Medulla oblongata (tissue), 1 donor: ENCODE results near the gene EML2.
"Not testable (repeated sequence)": the region's sequence is repeated elsewhere in the genome, so short reads cannot be mapped to it uniquely, and the experiment has no call there.

Experiments used
- DNase-seq: peaks from one replicate; pipeline ENCODE4 v3.0.0-alpha.2; 2015; ENCODE audit errors: extremely low spot score

EML2 gene

DNA sequence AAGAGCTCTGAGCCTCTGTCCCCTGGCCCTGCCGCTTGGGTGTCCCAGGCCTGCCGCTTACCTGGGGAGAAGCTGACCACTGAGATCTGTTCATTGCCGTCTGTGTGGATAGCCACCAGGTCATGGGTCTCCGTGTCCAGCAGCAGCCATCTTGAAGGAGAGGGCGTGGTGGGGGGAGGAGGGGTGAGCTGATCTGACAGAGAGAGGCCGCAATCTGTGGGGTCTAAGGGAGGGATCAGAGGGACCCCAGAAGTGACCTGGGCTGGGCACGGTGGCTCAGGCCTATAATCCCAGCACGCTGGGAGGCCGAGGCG, 22.5 kb downstream of the EML2 start:
- no peak for DNase-seq

DNA sequence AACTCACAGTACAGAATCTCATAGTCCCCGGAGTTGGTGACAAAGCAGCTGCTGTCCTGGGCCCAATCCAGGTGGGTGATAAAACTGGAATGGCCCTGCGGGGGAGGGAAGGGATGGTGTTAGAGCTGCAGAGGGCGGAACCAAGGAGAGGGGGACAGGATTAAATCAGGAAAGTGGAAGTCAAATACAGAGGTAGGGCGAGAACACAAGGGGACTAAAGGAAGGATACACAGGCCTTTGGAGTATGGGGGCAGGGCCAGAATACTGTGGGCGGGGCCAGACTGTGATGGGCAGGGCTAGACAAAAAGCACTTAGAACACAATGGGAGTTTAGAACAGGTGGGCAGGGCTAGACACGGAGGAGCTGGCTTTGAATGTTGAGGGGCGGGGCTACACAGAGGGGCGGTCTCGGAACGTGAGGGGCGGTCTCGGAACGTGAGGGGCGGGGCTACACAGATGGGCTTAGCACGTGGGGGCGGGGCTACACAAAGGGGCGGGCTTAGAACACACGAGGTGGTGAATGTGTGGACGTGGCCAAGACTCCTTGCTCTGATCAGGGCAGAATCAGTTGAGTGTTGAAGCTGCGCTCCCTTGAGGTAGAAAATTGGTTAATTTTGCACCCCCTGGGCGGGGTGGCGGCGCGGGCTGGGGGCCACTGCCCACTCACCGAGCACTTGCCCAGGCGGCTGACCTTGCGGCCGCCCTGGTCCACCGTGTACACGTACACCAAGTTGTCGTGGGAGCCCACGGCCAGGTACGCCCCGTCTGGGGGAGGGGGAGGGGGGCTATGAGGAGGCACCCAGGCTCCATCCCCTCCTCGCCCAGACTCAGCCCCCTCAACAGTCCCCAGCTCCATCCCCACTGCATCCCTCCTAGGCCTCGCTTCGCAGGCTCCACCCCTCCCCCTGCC, 23.1 kb downstream of the EML2 start:
- no peak for DNase-seq

DNA sequence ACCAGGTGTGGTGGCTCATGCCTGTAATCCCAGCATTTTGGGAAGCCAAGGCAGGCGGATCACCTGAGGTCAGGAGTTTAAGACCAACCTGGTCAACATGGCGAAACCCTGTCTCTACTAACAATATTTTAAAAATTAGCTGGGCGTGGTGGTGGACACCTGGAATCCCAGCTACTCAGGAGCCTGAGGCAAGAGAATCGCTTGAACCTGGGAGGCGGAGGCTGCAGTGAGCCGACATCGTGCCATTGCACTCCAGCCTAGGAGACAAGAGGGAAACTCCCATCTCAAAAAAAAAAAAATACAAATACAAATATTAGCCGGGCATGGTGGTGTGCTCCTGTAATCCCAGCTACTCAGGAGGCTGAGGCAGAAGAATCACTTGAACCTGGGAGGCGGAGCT, 24.1 kb downstream of the EML2 start:
- DNase-seq = not testable (repeated sequence)

DNA sequence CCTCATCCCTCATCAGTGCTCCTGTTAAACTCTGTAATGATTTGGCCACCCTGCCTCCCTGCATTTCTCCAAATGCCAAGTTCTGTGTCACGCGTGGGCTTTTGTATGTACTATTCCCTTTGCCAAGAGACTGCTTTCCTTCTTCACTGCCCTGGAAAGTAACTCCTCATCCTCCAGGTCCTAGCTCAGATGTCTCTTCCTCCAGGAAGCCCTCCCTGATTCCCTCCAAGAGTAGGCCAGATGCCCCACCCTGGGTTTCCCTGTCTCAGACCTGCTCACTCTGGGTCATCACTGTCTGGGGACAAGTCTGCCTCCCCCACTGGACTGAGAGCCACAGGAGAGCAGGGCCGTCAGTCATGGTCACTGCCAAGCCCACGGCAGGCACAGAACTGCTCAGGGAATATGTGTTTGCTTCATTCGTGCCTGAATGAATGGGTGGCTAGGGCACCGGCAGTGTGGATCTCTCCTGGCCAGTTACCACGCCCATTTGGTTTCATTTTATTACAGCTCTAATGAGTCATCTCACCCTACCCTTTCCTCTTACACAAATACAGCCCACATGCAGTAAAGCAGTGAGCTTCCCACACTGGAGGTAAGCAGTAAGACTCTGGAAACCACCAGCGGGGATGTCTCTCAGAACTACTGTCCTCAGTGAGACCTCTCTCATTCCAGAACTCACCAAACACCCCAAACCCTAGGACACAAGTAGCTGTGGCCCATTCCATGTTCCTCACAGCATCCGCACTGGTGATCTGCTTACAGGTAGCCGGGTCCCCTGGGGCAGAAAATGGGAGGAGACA, 25.1 kb downstream of the EML2 start:
- DNase-seq = no peak

DNA sequence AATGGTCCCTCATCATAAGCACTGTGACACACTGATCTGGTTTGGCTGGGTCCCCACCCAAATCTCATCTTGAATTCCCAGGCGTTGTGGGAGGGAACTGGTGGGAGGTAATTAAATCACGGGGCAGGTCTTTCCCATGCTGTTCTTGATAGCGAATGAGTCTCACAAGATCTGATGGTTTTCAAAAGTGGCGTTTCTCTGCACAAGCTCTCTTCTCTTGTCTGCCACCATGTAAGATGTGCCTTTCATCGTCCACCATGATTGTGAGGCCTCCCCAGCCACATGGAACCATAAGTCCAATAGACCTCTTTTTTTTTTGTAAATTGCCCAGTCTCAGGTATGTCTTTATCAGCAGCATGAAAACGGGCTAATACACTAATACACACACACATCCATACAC, 30.2 kb downstream of the EML2 start:
- no peak for DNase-seq

DNA sequence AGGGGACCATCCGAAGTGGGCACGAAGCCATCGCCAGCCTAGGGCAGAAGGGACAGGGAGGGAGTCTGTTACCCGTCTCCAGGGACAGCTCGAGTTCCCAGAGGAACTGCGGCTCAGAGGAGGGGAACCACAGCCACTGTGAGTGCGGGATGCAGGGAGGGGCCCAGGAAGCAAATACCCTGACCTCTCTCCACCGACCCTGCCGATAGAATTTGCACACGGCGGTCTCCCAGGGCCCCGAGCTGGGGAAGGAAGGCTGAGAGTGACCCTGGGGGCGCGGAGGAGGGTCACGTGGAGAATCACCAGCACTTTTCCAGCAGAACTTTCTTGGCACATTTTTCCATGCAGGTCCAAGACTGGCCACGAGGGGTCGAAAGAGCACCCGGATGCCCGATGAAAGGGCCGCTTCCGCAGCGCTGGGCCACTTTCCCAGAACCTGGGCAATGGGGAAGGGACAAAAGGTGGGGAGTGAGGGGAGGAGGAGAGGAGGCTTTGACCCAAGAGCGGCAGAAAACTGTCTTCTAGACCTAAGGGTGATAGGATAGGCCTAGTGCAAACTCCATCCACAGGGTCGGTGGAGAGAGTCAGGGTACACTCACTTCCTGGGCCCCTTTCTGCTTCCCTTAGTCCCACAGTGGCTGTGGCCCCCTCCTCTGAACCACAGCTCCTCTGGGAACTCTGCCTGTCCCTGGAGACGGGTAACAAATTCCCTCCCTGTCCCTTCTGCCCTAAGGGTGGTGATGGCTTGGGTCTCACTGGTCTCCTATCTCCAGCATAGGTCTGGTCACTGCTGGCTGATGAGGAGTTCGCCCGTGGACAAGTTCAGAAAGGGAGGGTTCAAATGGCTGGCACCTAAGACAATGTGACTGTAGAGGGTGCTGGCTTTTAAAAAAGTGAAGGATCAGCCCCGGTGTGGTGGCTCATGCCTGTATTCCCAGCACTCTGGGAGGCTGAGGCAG, 31.8 kb downstream of the EML2 start:
- peak; percentile 84 for DNase-seq

DNA sequence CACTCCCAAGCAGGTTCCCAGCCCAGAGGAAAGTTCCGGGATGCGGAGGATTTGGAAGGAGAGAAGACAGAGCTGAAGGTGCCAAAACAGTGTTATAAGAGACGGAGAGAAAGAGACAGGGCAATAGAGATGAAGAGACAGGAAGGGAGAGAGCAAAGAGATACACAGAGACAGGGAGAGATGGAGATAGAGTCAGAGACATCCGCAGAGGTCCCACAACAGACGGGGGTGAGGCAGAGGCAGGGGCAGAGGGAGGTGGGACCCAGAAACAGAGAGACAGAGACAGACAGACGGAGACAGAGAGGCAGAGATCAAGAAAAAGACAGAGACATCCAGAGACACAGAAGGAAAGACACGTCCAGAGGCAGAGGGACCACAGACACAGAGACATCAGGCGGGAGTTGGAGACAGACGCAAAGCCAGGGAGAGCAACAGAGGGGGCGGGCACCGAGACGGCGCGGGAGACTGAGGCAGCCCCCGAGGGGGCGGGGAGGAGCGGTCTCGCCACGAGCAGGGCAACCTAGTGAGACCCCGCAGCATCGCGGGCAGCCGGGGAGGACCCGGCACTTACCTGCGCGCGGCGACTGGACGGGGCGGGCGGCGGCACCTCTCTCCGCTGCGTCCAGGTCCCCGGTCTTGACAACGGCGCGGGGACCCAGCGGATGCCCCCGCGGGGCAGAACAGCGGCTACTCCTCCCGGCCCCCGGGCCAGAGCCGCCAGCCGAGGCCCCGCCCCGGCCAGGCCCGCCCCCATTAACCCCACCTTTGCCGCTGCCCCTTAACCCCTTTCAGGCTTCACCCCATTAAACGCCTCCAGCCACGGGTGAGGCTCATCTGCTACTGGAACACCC, 37.4 kb downstream of the EML2 start, which contains the start of gene GPR4:
Gene GPR4, minus strand, starts transcription at position 689 of the 851 bp plus-strand sequence. CDS start 10,346 bp downstream, outside the sequence.
- DNase-seq = no peak

DNA sequence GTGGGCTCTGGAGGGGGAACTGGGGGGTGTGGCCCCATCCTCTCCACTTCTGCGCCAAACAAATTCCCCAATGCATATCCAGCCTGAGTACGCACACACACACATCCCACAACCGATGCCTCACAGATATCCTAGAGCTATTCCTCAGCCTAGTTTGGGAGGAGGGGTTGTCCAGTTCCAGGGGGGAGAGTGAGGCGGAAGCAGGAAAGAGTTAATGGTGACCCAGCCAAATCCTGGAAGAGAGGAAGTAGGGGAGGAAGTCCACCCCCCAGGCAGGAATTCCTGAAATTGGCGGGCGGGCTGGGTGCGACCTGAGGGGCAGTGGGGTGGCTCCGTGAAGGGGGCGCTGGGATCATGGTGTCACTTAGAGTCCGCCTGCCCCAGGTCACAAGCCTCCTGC, 38.1 kb downstream of the EML2 start:
- DNase-seq = no peak

DNA sequence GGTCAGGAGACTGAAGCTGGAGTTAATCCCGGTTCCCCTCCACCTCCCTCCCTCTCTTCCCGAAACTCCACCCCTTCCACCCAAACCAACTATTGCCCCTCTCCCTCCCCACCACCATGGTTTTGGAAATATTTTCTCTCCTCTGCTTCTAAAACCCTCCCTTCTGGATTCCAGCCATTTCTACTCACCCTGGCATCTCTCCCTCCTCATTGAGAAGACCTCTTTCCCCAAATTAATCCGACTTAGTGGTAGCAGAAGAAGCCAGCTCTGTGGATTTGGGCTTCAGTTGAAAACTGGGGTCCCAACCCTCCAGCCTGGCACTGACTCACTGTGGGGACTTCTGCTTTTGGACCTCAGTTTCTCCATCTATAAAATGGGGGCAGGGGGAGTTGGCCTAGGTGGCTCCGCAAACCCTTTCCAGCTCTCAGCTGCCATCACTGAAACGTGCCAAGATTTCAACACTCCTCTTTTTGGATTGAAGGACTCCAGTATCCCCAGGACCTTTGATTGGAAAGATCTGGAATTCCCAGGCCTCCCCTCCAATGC, 38.8 kb downstream of the EML2 start:
- no peak for DNase-seq

DNA sequence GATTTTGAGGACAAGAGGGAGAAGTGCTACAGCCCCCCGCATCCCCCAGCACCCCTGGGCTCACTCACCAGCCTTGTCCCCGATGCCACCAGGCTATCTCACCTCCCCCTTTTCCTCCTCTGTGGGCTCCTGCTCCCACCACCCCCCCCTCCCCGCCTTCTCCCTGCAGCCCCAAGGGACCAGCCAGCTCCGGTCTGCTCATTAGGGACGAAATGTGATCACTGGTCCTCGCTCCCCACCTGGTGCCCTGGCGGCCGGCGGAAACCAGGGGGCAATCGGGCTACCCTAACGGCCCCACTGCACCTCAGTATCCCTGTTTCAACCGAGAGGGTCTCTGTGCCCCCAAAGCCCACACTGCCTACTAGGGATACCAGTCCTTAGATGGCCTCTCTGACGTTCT, 39.9 kb downstream of the EML2 start:
- no peak for DNase-seq

DNA sequence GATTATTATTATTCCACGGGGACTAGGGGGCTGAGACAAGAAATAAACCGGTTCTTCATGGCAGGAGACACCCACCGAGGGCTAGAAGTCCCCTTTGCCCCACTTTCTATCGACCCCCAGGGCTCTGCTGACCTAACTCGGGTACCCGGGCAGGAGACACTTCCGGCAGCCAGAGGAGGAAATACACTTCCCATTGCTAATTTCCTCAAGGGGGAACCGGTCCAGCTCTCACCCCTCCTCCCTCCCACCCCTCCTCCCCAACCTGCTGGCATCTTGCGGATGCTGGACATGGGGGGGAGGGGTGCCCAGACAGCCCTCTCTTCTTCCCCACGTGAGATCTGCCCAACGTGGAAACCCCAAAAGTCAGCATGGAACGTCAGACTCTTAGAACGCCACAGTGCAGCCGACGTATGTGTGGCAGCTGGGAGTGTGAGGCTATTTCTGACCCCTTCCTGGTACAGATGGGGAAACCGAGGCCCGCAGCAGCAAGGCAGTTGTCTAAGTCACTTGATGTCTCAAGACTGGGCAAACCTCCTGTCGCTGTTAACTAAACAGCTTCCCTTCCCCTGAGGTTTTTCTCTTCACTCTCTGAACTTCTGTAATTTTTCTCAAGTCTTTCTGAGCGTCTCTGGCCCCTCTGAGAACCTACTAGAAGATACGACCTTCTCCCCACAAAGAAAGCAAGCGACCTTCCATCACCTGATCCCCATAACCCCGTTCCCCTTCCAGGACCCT, 40.8 kb downstream of the EML2 start:
- no peak for DNase-seq

DNA sequence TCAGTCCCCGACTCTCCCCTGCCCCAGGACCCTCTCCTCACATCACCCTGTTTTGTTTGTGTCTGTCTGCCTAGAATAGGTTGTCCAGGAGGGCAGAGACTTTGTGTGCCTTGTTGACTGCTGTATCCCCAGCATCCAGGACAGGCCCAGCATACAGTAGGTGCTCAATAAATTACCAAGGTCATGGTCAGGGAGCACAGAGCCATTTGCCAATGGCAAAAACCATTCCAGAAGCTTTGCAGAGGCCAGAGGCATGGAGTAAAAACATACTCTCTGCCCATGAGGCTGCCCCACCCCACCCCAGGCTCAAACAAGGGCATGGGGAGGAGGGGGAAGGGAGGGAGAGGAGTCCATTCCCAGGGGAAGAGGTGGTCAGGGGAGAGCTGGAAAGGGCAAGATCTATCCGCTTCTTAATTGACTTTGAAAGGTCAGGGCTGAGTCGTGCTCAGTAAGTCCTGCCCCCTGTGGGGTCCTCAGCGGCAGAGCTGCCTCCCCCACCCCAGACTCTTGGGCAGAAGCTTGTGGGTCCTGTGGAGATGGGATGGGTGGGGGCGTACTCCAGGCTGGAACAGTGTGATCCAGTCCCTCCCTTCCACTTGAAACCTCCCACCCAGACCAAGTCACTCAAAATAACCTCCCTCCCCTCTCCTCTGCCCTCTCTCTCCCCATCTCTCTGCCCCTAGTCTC, 41.6 kb downstream of the EML2 start:
- DNase-seq = no peak

DNA sequence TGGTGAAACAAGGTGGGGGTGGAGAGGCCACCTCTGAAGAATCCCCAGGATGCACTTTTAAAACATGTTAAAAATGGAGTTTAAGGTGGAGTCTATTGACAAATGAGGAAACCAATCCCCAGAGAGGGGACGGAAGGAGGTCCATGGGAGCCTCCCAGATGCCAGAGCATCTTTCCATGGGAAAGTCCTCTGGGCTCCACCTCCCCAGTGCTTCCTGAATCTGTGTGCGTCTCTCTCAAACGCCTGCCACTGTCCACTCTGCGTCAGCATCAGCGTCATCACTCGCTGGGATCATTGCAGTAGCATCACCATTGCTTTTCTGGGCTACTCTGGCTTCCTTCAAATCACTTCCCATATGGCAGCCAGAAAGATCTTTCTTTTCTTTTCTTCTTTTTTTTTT, 43.4 kb downstream of the EML2 start:
- DNase-seq = no peak

DNA sequence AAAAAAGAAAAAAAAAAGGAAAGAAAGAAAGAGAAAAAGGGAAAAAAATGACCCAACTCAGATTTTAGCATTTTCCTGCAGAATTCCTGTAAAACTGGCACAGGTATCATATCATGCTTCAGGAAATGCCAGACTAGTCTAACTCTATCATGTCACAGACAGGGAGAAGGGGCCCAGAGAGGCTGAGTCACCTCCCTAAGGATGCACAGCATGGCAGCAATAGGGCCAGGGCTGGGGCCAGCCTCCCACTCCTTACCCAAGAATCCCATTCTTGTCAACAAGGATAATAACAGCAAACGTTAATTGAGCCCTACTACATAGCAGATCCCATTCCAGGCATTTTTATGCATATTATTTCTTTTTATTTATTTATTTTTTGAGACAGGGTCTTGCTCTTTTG, 45.7 kb downstream of the EML2 start:
- no peak for DNase-seq

DNA sequence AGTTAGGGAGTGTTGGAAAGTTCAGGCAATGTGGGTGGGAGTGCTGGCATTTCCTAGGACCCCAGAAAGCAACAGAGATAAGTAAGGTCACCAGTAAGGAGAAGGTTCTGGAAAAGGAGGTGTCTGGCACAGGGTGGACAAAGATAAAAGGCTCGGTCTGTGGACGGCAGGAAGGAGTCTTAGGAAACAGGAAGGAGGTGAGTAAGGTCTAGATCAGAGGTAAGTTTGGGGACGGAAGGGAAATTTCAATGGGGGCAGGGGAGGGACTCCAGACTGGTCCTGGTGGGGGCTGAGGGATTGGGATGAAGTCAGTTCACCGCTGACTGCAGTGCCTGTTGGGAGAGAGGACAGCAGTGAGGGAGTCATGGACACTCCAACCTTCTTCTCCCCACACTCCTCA, 46.8 kb downstream of the EML2 start:
- no peak for DNase-seq

DNA sequence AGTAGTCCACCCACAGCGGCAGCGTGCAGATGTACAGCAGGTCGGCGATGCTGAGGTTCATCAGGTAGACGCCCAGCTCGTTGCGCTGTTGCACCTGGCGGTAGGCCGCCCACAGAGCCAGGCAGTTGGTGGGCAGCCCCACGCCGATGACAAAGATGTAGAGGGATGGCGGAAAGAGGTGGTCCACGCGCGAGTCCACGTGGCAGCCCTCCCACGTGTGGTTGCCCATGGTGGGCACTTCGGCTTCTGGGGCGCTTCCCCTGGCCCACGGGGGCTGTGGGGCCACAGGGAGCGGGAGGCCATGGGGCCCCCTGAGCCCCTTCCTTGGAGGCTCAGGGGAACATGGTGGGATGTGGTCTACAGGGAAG, 47.6 kb downstream of the EML2 start:
- no peak for DNase-seq

DNA sequence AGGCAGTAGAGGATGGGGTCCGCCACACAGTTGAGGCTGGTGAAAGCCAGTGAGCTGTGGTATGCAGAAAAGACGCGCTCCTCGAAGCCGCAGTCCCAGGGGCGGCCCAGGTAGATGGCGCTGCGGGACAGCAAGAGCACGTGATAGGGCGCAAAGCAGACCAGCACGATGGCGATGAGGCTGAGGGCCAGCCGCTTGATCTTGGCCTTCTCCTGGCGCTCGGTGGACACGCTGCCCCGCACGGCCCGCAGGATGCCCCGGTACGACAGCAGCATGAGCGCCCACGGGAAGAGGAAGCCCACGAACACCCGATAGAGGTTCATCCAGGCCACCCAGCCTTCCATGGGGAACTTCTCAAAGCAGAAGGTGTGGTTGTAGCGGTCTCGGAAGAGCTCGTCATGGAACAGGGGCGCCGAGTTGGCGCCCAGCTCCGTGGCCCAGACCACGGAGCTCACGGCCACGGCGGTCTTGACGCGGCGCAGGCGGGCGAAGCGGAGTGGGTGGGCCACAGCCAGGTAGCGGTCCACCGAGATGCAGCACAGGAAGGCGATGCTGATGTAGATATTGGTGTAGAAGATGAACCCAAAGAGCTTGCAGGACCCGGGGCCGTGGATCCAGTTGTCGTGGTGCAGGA, 48.1 kb downstream of the EML2 start:
- DNase-seq = no peak

DNA sequence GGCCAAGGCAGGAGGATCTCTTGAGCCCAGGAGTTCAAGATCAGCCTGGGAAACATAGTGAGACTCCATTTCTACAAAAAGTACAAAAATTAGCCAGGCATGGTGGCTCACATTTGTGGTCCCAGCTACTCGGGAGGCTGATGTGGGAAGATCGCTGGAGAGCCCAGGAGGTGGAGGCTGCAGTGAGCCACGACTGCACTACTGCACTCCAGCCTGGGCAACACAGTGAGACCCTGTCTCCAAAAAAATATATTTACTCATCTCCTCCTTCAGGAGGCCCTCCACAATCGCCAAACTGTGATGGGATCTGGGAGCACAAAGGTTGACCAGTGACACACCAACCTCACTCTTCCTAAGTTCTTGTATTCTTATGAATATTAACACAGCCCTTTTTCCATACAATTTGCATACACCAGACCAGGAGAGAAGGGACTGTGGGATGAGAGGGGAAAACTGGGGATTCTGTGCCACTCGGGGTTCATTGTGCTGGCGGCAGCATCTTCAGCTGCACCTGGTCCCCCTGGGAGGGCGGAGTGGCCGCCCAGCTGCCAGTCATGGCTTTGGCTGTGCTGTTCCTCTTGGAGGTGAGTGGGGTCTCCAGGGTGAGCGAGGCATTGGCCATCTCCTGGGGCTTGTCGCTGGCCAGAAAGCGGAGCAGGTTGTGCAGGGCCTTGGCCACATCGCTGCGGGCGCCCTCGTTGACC, 48.7 kb downstream of the EML2 start:
- no peak for DNase-seq
